PC-9 (cell line): ENCODE results near the gene CEP290. TPM values are rescaled to one million over a fixed set of nuclear protein-coding genes. Genes with fewer than 3 reads are reported as not detected.

Experiments
- BruUV-seq: library from RNA; stranded (reverse); fragments of 400-500 nt; replicated peaks from 2 replicates; lab custom pipeline; 2021; lab: Mats Ljungman, UMichigan
- CTCF ChIA-PET: fragments of 300-600 bp; sonication (Branson Sonifier 250); formaldehyde crosslinking; loops from one replicate; lab custom pipeline; 2022; ENCODE audit warnings: antibody characterized with exemption; lab: Charles Lee
- POLR2A ChIA-PET: fragments of 300-600 bp; sonication (Branson Sonifier 250); formaldehyde crosslinking; loops from one replicate; lab custom pipeline; 2022; ENCODE audit warnings: antibody characterized with exemption; ENCODE audit not compliant: unreplicated experiment; lab: Charles Lee
- DNase-seq, 2 experiments: peaks; one replicate each; pipeline versions ENCODE4 v3.0.0 to v3.0.0-alpha.2; 2015 to 2022; ENCODE audit warnings: mixed read lengths in 1 of 2
- H2AFZ ChIP-seq: fragments of 200-600 bp; sonication (generic); 2 replicates; pipeline ENCODE4 v1.8.1; 2017; ENCODE audit warnings: antibody characterized with exemption
- H3F3A ChIP-seq: fragments of 200-600 bp; sonication (generic); 2 replicates; pipeline ENCODE4 v1.8.1; 2017; ENCODE audit warnings: antibody characterized with exemption, mild to moderate bottlenecking, low read depth; ENCODE audit not compliant: insufficient read depth
- H3K27ac ChIP-seq: fragments of 200-600 bp; sonication (generic); 2 replicates; pipeline ENCODE4 v1.6.1; 2016; ENCODE audit warnings: mixed run types
- H3K27me3 ChIP-seq: fragments of 200-600 bp; sonication (generic); 2 replicates; pipeline ENCODE4 v1.6.1; 2016; ENCODE audit warnings: low read depth, mixed run types; ENCODE audit not compliant: insufficient read depth
- H3K36me3 ChIP-seq: fragments of 200-600 bp; sonication (generic); 2 replicates; pipeline ENCODE4 v1.6.1; 2016; ENCODE audit warnings: low read depth, mixed run types
- H3K4me1 ChIP-seq: fragments of 200-600 bp; sonication (generic); replicated peaks from 2 replicates; pipeline ENCODE4 v1.6.1; 2016; ENCODE audit warnings: mixed run types; ENCODE audit not compliant: insufficient read depth
- H3K4me2 ChIP-seq: fragments of 200-600 bp; sonication (generic); 2 replicates; pipeline ENCODE4 v1.6.1; 2017; ENCODE audit warnings: mixed run types
- H3K4me3 ChIP-seq: fragments of 200-600 bp; sonication (generic); 2 replicates; pipeline ENCODE4 v1.6.1; 2016; ENCODE audit warnings: mixed run types
- H3K79me2 ChIP-seq: fragments of 200-600 bp; sonication (generic); 2 replicates; pipeline ENCODE4 v1.6.1; 2017; ENCODE audit warnings: low read depth, mixed run types
- H3K9me2 ChIP-seq: fragments of 200-600 bp; sonication (generic); 2 replicates; pipeline ENCODE4 v1.8.1; 2017; ENCODE audit warnings: mild to moderate bottlenecking; ENCODE audit not compliant: insufficient read depth
- H3K9me3 ChIP-seq: fragments of 200-600 bp; sonication (generic); 2 replicates; pipeline ENCODE4 v1.8.1; 2016; ENCODE audit warnings: low read depth; ENCODE audit not compliant: insufficient read depth
- H4K20me1 ChIP-seq: fragments of 200-600 bp; sonication (generic); 2 replicates; pipeline ENCODE4 v1.8.1; 2017; ENCODE audit not compliant: insufficient read depth
- EZH2 ChIP-seq: fragments of 200-600 bp; sonication (generic); IDR thresholded peaks from 2 replicates; pipeline ENCODE4 v1.8.0; 2017; ENCODE audit warnings: antibody characterized with exemption, low read depth
- intact Hi-C: fragments of 100-400 bp; cut with micrococcal nuclease; formaldehyde crosslinking; loops from one replicate; pipeline ENCODE4 v1.10.0; 2022; ENCODE audit not compliant: unreplicated experiment
- total RNA-seq: library from RNA; stranded (reverse); gene quantifications from 2 replicates; pipeline ENCODE4 v1.2.3, GENCODE V29; 2021
- TF ChIP-seq, protein P1 (sequence below): fragments of 200-600 bp; sonication (generic); conservative IDR thresholded peaks from 2 replicates; pipeline ENCODE4 v1.6.1; 2017; ENCODE audit warnings: mixed run types, antibody characterized with exemption, mild to moderate bottlenecking, moderate library complexity

Gene CEP290
- total RNA-seq, 1 experiment from 2014 or later, result 21.9 TPM

GRCh38 chr12:88037770-88038169 is 104.1 kb downstream of the CEP290 start:
- H3K4me2 ChIP-seq, result peak overlapping the region; percentile 88; the same call in 1 of the 2 replicates
- no peaks in the 10 kb centered on the region for H3K27me3 ChIP-seq
- no peaks in the 10 kb centered on the region for H3K9me3 ChIP-seq
- no peak for DNase-seq
- intact Hi-C loops, result loop anchor here (5.0 kb wide), 1 partner anchor 1770 kb away; no protein-coding TSS in a partner anchor
- no peak overlapping the region for H2AFZ ChIP-seq
- no peaks in the 10 kb centered on the region for H3K9me2 ChIP-seq
- H3K27ac ChIP-seq, result no peak overlapping the region
- POLR2A ChIA-PET, result no interaction called here
- CTCF ChIA-PET, result no interaction called here
- H4K20me1 ChIP-seq, result no peaks in the 10 kb centered on the region; the same call in 1 of the 2 replicates
- H3K79me2 ChIP-seq, result peaks cover 53% of the 10 kb centered on the region
- H3F3A ChIP-seq, result no peaks in the 10 kb centered on the region
- H3K4me1 ChIP-seq, result peaks cover 20% of the 10 kb centered on the region
- no peak overlapping the region for H3K4me3 ChIP-seq
- no TSS peak for BruUV-seq
- no peak for TF ChIP-seq EZH2
- TF ChIP-seq, protein P1, sequence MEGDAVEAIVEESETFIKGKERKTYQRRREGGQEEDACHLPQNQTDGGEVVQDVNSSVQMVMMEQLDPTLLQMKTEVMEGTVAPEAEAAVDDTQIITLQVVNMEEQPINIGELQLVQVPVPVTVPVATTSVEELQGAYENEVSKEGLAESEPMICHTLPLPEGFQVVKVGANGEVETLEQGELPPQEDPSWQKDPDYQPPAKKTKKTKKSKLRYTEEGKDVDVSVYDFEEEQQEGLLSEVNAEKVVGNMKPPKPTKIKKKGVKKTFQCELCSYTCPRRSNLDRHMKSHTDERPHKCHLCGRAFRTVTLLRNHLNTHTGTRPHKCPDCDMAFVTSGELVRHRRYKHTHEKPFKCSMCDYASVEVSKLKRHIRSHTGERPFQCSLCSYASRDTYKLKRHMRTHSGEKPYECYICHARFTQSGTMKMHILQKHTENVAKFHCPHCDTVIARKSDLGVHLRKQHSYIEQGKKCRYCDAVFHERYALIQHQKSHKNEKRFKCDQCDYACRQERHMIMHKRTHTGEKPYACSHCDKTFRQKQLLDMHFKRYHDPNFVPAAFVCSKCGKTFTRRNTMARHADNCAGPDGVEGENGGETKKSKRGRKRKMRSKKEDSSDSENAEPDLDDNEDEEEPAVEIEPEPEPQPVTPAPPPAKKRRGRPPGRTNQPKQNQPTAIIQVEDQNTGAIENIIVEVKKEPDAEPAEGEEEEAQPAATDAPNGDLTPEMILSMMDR, result no peak
- no peaks in the 10 kb centered on the region for H3K36me3 ChIP-seq

- H3K27ac ChIP-seq, result peak overlapping the region; percentile 26
- POLR2A ChIA-PET, result interaction anchor here (0.6 kb wide), 1 partner anchor 1444 kb away, joined by 13 read pairs; no protein-coding TSS in a partner anchor
Measured at GRCh38 chr12:88036353-88036965, 105.4 kb downstream of the CEP290 start.

GRCh38 chr12:88035907-88036289 is 106.0 kb downstream of the CEP290 start:
- H3K4me3 ChIP-seq, result peak overlapping the region; percentile 74
- TF ChIP-seq EZH2, result no peak
- TF ChIP-seq, protein P1, result no peak
- H3K79me2 ChIP-seq, result peaks cover 47% of the 10 kb centered on the region
- H3K36me3 ChIP-seq, result no peaks in the 10 kb centered on the region
- peak in 1 of 2 experiments; percentile 52 for DNase-seq
- H4K20me1 ChIP-seq, result no peaks in the 10 kb centered on the region; the same call in 1 of the 2 replicates
- H3K4me1 ChIP-seq, result peaks cover 20% of the 10 kb centered on the region
- H3K27me3 ChIP-seq, result no peaks in the 10 kb centered on the region
- H2AFZ ChIP-seq, result peak overlapping the region; percentile 95
- no peaks in the 10 kb centered on the region for H3K9me2 ChIP-seq
- H3F3A ChIP-seq, result no peaks in the 10 kb centered on the region
- peak overlapping the region; percentile 88 for H3K4me2 ChIP-seq
- no peaks in the 10 kb centered on the region for H3K9me3 ChIP-seq
- TSS peak; percentile 31 for BruUV-seq
- POLR2A ChIA-PET, result no interaction called here
- CTCF ChIA-PET, result no interaction called here
- intact Hi-C loops, result loop anchor here (5.0 kb wide), 1 partner anchor 1769 kb away; no protein-coding TSS in a partner anchor
- peak overlapping the region; percentile 27; the same call in 1 of the 2 replicates for H3K27ac ChIP-seq

More at GRCh38 chr12:88036353-88036965, 105.4 kb downstream of the CEP290 start:
- H3K4me2 ChIP-seq, result peak overlapping the region; percentile 88
- DNase-seq, result peak; percentile 6 to 72
- H2AFZ ChIP-seq, result peak overlapping the region; percentile 95
- peak overlapping the region; percentile 74 for H3K4me3 ChIP-seq
- H3K79me2 ChIP-seq, result peaks cover 52% of the 10 kb centered on the region
- TF ChIP-seq, protein P1, result no peak
- TF ChIP-seq EZH2, result no peak
- no peaks in the 10 kb centered on the region for H3K27me3 ChIP-seq
- CTCF ChIA-PET, result interaction anchor here (0.6 kb wide), 1 partner anchor 56 kb away, joined by 3 read pairs; no protein-coding TSS in a partner anchor
- H3K9me3 ChIP-seq, result no peaks in the 10 kb centered on the region
- H3F3A ChIP-seq, result no peaks in the 10 kb centered on the region
- intact Hi-C loops, result loop anchor here (5.0 kb wide), 1 partner anchor 1769 kb away; no protein-coding TSS in a partner anchor
- H4K20me1 ChIP-seq, result no peaks in the 10 kb centered on the region; the same call in 1 of the 2 replicates
- H3K9me2 ChIP-seq, result no peaks in the 10 kb centered on the region
- no peaks in the 10 kb centered on the region for H3K36me3 ChIP-seq
- H3K4me1 ChIP-seq, result peaks cover 20% of the 10 kb centered on the region
- no TSS peak for BruUV-seq
